NCI-H187 (cell line): ENCODE measurements around the gene SOX6.
"Not testable (repeated sequence)": the region's sequence is repeated elsewhere in the genome, so short reads cannot be mapped to it uniquely, and the experiment has no call there.

ENCODE experiments used
- DNase-seq, 2 experiments: peaks; one replicate each; lab custom pipeline; 2025; lab: John Stamatoyannopoulos, UW

SOX6 gene

DNA sequence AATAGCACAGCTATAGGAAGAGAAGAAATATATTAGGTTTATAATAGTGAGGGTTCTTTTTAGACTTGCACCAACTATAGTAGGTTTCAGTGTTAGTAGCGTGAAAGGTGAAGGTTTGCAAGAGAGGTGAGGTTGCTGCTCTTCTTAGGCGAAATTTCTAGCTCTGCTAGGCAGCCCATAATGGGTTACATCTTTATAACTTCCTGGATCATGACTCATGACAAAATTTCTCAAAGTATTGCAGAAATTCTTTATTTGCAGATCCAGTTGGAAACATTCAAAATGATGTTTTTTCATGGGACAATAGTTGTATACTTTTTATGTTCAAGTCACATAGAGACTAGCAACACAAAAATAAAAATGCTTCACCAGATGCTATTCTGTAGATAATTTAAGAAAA lies 260.0 kb downstream of the SOX6 start:
- DNase-seq, result no peak

DNA sequence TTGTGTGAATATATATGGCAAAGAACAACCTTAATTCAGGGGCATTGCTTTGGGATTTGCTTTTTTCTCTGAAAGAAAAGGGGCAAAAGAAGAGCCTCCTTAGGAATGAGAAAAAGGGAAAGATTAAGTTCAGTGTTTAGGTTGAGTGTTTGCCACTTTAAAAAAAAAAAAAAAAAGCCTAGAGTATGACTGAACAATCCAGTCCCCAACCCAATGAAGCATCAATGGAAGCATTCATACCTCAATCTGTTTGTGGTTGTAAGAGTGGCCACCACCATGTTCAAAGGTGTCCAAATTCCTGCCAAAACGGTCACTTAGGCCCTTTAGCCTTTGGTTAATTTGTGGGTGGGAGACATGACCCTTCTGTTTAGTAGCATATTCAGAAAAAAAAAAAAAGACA lies 260.6 kb downstream of the SOX6 start:
- DNase-seq, result no peak

DNA sequence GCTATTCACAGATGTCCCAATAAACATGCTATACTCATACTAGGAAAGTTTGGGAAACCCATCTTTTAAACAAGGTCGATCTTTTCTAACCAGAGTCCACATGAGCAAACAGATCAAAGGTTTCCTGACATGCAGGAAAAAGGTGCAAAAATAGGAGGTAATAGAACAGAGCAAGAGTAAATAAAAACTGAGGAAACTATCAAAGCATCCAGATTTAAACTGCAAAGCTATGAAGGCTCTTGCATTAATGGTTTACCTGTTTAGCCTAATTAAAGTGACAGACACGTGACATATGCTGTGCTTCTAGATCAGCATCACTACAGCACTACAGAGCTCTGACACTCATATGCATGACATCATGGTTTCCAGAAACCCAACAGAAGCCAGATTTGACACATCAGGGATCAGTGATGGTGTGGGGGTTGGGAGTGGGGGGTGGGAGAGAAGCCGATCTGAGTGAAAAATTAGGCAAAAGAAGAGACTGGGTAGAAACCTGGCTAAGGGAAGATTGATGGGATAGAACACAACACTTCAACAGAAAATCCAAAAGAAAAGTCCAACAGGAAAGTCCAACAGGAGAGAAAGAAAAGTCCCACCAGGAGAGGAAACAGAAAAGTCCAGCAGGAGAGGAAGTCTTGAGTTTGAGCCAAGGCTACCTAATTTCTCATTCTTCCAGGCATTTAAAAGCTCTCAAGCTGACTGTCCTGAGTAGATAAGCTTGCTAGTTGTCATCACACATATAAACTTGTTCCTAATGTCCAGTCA lies 262.3 kb downstream of the SOX6 start:
- no peak for DNase-seq

DNA sequence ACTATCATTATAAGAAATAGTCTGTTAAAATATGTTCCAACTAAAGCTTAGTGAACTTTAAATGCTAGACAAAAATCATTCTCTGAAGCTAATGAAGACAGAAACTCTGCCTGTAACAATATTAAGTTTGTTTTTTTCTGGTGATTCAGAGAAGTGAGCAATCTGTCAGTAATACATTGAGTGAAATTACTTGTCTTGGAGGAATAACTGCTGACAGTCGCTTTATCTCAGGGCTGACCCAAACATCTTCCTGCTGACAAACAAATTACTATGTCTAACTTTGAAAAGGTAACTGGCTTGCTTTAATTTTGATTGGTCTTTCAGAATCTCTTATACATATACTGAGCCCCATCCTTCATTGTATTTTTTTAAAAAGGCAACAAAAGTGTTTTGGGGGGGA lies 264.5 kb downstream of the SOX6 start:
- no peak for DNase-seq

DNA sequence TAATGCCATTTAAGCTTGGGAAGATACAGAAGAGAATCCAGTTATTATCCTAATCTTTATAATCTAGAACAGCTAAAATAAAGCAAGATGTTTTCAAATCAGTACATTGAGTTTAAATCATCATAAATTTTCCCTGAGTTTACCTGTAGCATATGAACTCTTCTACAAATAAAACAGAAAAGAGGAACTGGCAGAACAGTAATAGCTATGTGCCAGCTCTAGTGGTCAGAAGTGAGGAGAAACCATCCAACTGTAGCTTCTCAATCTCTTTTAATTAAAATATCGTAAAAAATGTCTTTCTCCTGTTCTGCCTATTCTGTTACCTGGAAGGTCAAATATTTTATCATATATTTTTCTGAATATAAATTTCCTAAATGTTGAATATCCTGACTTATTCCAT lies 266.9 kb downstream of the SOX6 start:
- DNase-seq, result no peak

DNA sequence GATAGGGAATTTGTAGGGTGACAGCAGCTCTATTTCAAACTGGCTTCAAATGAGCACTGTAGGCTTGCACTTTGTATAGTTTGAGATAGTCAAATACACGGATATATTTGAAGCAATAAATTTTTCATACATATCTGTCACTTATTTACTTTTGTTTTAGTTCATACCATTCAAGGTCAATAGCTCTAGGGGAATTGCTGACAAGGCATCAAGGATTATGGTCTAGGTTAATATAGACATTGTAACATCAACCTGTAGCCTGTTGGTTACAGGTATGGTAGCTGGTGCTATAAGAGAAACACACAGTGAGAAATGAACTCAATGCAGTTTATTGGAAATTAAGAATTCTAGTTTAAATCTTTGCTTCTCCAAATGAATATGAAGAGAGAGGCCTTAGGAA lies 267.6 kb downstream of the SOX6 start:
- DNase-seq, result no peak

DNA sequence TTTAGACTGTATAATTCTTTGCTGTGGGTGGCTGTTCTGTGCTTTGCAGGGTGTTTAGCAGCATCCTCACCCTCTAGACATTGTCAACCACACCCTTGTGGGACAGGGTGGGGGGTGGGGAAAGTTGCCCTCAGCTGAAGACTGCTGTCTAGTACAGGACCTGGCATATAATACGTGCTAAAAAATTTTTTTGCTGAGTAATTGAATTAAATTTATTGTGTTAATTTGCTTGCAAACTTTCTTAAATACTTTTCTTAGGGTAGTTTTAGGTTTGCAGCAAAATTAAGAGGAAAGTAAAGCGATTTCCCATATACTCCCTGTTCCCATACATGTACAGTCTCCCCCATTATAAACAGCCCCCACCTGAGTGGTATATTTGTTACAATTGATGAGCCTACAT lies 268.5 kb downstream of the SOX6 start:
- no peak for DNase-seq

DNA sequence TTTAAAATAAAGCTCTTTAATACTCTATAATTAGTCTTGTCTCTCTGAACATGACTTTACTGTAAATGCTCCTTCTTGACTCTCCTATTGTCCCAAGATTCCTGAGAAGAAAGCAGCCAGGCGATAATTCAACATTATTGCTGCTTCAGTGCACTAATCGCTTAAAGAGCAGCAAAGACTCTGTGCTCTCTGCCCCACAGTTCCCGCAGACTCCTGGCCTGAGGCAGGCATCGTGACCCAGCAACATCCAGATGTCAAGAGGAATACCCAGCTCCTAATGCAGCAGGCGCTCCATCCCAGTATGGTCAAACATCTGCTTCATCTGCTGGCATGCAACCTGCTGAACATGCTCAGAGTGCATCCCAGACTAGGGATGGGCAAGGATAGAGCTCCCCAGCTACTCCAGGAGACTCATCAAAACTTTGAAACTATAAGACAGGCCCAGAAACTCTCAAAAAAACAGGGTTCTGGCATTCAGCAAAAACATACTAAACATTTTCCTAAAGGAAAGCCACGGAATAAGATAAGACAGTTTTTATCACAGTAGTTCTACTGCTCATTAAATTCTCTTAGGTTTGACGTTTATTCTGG lies 270.0 kb downstream of the SOX6 start:
- no peak for DNase-seq

DNA sequence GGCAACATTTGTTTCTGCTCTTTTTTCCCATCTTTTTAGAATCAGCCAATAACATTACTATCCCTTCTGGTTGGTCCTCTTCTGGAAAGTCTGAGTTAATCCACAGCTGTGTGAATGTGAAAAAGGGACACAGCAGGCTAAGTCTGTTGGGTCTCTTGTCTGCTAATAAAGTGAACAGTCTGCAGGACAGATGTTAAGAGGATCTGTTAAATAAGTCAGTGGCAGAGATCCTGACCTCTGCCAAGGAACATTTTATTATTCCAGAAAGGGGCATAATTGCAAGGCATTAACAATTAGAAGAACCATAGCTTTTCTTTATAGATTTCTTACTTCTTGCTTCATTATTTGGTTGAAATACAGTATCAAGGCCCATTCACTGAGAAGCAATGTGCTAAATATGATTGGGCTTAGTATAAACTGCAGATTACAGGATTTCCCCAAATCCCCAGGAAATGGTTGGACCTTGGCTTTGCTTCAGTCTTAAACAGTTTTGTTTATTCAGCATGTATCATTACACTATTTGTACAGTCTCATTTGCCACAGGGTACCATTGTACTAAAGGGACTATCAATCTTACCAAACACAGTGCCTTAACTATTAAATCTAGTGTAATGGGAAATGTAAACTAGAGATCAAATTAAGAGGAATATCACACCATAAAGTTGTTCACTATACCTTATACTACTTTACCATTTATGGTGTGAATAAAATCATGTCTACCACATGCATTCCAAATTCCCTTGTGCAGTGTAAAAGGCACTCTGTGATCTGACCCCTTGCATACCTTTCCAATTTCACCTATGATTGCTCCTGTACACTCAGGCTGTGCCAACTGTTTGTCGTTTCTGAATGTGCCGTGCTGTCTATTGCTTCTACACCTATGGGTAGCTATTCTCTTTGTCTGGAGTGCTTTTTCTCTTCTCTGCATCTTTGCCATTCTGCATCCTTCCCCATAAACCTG lies 274.0 kb downstream of the SOX6 start:
- DNase-seq, result no peak

DNA sequence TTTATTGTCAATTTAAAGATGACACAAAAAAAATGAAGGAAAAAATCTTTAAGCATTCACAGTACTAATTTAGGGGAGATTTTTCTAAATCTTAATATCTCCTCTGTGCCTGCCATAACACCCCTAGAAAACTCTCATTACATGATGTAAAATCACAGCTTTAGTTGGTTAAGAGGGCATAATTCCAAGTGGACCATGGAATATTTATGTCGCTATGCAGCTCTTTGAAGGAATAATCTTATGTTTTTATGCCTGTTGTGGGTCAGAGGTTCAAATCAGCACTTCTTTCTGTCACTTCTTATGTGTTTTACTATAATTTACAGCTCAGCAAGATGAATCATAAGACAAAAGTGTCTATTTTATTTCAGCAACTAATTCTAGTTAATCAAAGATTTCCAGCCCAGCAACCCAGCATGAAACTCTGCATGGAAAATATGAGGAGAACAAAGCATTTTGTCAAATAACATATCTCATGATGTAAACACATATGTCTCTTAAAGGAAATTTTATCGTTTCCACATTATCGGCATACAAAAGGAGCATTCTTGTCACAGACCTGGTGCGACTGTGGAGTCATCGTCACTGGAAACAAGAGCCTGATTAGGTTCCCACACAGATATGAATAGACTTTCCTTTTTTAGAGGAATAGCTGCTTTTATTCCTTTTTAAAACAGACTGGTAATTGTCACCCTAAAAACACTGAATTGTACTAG lies 274.8 kb downstream of the SOX6 start:
- DNase-seq, result no peak

DNA sequence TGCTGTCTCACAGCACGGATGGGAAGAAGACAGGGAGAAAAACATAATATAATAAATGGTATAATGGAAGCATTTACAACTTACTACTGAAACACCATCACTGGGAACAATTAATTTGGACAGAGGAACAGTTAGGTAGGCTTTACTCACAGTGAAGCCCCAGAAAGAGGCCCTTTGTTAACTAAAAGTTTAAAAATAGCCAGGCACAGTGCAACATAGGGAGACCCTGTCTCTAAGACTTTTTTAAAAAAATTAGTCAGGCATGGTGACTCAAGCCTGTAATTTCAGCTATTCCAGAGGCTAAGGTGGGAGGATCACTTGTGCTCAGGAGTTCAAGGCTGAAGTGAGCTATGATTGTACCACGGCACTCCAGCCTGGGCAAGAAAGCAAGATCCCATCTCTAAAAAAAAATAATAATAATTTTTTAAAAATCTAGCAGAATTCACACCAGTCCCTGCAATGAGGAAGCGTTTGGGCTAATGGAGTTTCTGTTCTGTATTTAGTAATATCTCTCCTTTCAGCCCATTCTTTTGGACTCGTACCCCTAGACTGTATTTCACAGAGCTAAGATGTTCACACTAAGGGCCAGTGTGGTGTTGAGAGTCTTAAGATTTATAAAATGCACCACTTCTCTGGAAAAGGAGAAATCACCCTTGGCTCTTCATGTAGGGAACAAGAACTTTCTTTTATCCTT lies 275.5 kb downstream of the SOX6 start:
- DNase-seq, result no peak

DNA sequence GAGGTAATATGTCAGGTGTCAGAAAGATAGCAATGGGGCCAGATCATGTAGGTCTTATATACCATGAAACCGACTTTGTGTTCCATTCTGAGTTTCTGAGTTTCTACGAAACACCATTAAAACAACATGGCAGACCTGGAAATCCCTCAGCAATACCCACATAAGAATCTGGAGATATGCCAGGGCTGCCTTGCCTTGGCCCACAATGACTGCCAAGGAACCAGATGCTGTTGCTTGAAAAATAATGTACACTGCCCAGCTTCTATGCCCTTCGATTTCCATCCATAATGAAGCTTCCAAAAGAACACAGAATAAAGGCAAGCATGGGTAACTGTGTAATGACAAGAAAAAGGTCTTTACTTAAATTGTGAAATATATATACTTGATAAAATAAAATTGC lies 277.4 kb downstream of the SOX6 start:
- DNase-seq, result no peak

DNA sequence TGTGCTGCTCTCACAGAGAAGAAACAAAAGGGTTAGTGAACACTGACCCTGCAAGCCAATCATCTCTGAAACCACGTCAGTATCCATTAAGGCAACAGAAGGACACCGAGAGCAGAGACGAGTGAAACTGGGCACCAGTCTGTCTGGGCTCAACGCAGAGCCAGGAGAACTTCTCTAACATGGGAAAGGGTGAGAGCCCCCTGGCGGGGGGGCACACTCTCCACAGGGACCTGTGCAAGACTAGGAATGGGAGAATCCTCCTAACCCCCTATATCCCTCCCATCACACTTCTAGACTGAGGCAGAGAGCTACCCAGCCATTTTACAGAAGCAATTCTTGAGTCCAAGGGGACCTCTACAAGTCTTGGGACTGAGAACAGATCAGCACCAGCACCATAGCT lies 285.8 kb downstream of the SOX6 start:
- DNase-seq, result no peak

DNA sequence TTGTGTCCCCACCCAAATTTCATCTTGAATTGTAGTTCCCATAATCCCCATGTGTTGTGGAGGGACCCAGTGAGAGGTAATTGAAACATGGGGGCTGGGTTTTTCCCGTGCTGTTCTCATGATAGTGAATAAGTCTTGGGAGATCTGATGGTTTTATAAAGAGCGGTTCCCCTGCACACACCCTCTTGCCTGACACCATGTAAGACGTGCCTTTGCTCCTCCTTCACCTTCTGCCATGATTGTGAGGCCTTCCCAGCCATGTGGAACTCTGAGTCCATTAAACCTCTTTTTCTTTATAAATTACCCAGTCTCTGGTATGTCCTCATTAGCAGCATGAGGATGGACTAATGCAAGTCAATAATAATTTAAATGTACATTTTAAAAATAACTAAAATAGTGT lies 289.1 kb downstream of the SOX6 start:
- DNase-seq, result not testable (repeated sequence)

DNA sequence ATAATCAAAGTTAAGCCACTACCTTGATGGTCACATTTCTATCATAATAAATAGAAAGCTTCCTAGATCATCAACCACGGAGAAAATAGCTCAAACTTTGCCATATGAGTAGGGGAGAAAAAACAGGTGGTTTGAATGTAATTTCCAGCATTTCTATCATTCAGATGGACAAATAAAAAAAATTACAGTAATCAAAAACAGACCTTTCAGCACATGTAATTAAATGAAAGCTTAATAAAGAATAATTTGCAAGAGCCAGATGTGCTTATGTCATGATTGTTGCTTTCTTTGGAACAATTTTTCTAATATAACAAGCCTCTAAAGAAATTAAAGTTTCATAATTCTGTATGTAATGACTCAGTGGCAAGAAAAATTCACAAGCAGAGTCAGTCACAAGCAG lies 297.0 kb downstream of the SOX6 start:
- no peak for DNase-seq

DNA sequence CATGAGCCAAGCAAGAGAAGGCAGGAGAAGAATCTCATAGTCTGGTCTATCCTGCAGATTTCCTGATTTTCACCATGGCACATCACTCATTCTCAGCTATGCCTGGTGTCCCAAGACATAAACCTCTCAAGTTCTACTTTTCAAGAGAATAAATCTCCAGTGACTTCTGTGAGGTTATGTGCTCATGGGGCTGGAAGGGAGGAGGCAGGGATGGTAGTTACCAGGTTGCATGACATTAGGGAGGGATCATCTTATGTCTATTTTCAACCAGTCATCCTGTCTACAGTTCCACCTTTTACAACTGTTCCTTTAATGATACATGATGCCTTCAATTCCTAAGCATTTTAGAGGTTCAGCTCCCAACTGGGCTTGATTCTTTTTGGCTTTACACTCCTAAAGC lies 297.7 kb downstream of the SOX6 start:
- no peak for DNase-seq

DNA sequence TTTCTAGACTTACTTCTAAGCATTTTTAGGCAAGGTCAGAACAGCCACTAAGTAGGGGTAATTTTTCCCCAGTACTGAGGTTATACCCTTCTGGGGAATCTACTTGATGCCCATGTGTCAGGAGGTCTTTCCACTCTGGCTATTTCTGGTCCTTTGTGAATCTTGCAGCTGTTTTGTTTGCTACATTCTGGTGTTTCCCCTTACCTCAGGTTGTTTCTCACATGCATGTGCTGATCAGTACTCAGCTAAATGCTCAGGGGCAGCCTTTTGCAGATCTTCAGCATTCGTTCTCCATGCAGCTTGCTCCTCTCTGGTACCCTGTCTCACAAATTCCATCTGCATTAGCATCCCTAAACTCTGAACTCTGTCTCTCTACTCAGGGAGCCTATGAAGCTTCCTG lies 303.6 kb downstream of the SOX6 start:
- no peak for DNase-seq

DNA sequence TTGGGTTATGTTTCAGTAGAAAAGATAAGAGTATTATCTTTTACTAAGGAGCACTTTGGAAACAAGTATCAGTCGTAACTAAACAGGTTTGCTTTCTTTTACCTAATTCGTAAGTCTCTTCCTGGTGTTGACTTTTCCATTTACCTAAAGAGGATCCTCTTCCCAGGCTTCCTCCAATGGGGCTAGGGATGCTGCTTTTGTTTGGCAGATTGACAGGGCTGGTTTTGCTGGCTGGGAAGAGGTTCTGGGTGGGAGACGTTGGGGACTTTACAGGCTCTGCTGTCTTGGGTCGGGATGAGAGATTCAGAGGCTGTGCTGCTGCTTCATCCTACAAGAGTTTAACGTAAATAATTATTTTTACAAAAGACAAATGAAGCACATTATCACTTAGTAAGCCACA lies 306.7 kb downstream of the SOX6 start:
- DNase-seq, result no peak

DNA sequence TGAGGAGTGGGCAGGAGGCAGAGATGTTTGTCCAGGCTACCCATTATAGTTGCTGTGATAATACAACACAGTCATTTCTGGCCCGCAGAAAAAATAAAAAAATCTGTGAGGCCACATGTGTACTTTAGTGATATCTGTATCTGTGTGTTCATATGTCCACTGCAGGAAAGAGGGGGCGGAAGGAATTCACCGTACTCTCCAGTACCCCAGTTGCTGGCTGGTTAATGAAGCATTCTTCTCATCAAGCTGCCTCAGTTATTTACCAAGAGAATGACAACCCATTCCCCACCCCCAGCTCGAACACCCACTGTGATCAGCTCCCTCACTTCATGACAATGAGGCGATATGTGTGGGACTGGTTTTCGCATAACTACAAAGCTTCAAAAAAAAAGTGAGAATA lies 309.3 kb downstream of the SOX6 start:
- DNase-seq, result no peak

DNA sequence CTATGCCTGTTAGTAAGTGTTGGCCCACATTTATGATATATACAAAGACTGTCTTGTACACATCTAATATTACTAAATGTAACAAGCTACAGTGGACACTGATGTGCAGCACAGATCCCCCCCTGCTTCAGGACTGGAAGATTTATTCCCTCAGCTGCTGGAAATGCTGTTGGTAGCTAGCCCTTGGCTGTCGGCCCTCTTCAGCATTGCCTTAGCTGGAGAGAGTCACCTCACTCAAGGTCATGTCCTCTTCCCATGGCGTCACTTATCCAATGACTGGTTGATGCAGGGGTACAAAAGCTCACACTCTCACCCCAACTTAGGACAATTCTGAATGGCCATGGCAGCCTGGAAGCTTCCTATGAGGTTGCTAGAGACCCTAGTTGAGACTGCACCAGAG lies 312.7 kb downstream of the SOX6 start:
- DNase-seq, result no peak

DNA sequence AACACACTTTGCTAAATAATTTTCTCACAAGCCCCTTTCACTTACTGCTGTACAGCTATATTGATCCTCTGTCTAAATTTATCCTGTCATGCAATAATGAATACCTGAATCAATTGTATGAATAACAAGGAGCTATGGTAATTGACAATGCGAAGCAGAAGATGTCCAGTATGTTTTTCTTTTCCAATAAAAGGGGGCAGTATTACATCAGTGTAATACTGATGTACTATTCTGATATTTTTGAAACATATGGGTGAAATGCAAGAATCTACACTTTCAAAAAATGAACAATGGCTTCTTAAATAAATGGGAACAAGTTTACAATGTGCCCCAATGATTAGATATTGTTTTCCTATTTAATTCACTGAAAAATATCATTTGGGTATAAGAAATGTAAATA lies 315.1 kb downstream of the SOX6 start:
- no peak for DNase-seq

DNA sequence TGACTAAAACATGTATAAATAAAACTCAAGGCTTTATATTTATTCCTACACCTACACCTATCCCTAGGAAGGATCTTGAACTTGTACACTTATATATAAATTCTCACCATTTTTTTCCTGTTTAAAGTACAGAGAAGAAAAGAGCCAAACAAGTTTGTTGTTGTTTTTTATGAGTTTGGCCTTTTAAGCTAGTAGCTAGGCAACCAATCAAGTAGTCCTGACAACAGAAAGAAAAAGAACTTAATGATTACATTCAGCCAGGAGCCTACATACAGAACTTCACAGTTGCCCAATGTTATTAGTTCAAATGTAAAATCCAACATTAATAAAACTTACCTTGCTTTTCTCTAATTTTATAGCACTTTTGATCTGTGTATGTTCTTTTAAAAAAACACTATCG lies 316.2 kb downstream of the SOX6 start:
- DNase-seq, result no peak
